GM12878 (cell line): Measurements from ENCODE around the gene SPAG7. TPM values are rescaled to one million over a fixed set of nuclear protein-coding genes. Genes with fewer than 3 reads are reported as not detected.

Experiments used
- ATF3 ChIP-seq: IDR thresholded peaks from 2 replicates; pipeline ENCODE4 v1.6.1; 2011; ENCODE audit warnings: low read depth, mild to moderate bottlenecking, low read length, moderate library complexity, borderline replicate concordance; ENCODE audit errors: extremely low read depth
- CREB1 ChIP-seq: IDR thresholded peaks from 2 replicates; pipeline ENCODE4 v1.6.1; 2012; ENCODE audit warnings: low read depth, mild to moderate bottlenecking, inconsistent platforms
- E2F8 ChIP-seq: fragments of 450-650 bp; IDR thresholded peaks from 2 replicates; pipeline ENCODE4 v1.6.1; 2018; ENCODE audit warnings: mild to moderate bottlenecking, low read depth, moderate library complexity; ENCODE audit not compliant: partially characterized antibody
- EED ChIP-seq: sonication (generic); IDR thresholded peaks from 2 replicates; pipeline ENCODE4 v1.6.1; 2016; ENCODE audit warnings: antibody characterized with exemption, low read depth
- FOS ChIP-seq: IDR thresholded peaks from 3 replicates; pipeline ENCODE4 v1.6.1; 2011; ENCODE audit warnings: borderline replicate concordance; ENCODE audit not compliant: insufficient read length; ENCODE audit errors: extremely low read depth
- HDAC6 ChIP-seq: fragments of 200-600 bp; sonication (generic); IDR thresholded peaks from one replicate; pipeline ENCODE4 v1.8.0; 2017; ENCODE audit warnings: antibody characterized with exemption; ENCODE audit not compliant: unreplicated experiment
- LARP7 ChIP-seq: fragments of 450-650 bp; IDR thresholded peaks from 2 replicates; pipeline ENCODE4 v1.6.1; 2017; ENCODE audit warnings: mild to moderate bottlenecking
- MEF2B ChIP-seq: fragments of 450-650 bp; IDR thresholded peaks from 2 replicates; pipeline ENCODE4 v1.6.1; 2018; ENCODE audit warnings: mild to moderate bottlenecking, moderate library complexity; ENCODE audit not compliant: partially characterized antibody, poor library complexity, severe bottlenecking
- MTA2 ChIP-seq: fragments of 450-650 bp; IDR thresholded peaks from 2 replicates; pipeline ENCODE4 v1.6.1; 2016; ENCODE audit warnings: low read depth, mild to moderate bottlenecking, moderate library complexity
- MXI1 ChIP-seq: fragments of 150-350 bp; IDR thresholded peaks from 2 replicates; pipeline ENCODE4 v1.6.1; 2011; ENCODE audit warnings: low read depth, mild to moderate bottlenecking, inconsistent platforms, low read length, improper control_type of control experiment
- NBN ChIP-seq: fragments of 450-650 bp; IDR thresholded peaks from 2 replicates; pipeline ENCODE4 v1.6.1; 2016
- NFIC ChIP-seq: IDR thresholded peaks from 2 replicates; pipeline ENCODE4 v1.6.1; 2012; ENCODE audit warnings: low read depth, mild to moderate bottlenecking, inconsistent platforms, low read length, moderate library complexity
- NFYA ChIP-seq: IDR thresholded peaks from 2 replicates; pipeline ENCODE4 v1.6.1; 2011; ENCODE audit warnings: low read depth, mild to moderate bottlenecking, low read length, improper control_type of control experiment, borderline replicate concordance
- NR2C2 ChIP-seq: IDR thresholded peaks from 2 replicates; pipeline ENCODE4 v1.6.1; 2011; ENCODE audit warnings: borderline replicate concordance, low read depth; ENCODE audit not compliant: control insufficient read depth, insufficient read length
- NR2F1 ChIP-seq: fragments of 450-650 bp; conservative IDR thresholded peaks from 2 replicates; pipeline ENCODE4 v1.6.1; 2017; ENCODE audit warnings: mild to moderate bottlenecking
- PAX5 ChIP-seq: IDR thresholded peaks from 2 replicates; pipeline ENCODE4 v1.6.1; 2011; ENCODE audit warnings: low read depth, low read length, borderline replicate concordance
- POLR2A ChIP-seq: IDR thresholded peaks from 2 replicates; pipeline ENCODE4 v1.6.1; 2011; ENCODE audit warnings: low read depth, mild to moderate bottlenecking, low read length
- SUZ12 ChIP-seq: fragments of 200-600 bp; sonication (generic); IDR thresholded peaks from one replicate; pipeline ENCODE4 v1.6.1; 2018; ENCODE audit warnings: antibody characterized with exemption, mild to moderate bottlenecking; ENCODE audit not compliant: unreplicated experiment
- TCF12 ChIP-seq: IDR thresholded peaks from 2 replicates; pipeline ENCODE4 v1.6.1; 2011; ENCODE audit warnings: low read depth, mild to moderate bottlenecking, low read length
- TCF3 ChIP-seq: IDR thresholded peaks from 2 replicates; pipeline ENCODE4 v1.6.1; 2012; ENCODE audit warnings: low read depth, mild to moderate bottlenecking, low read length, borderline replicate concordance; ENCODE audit not compliant: insufficient read depth
- ZBTB33 ChIP-seq: fragments of 450-650 bp; IDR thresholded peaks from 2 replicates; pipeline ENCODE4 v1.6.1; 2017; ENCODE audit warnings: mild to moderate bottlenecking
- polyA plus RNA-seq, 11 experiments: library from polyadenylated mRNA; depleted of rRNA in 4 of 11; unstranded in 6 of 11; stranded (reverse) in 5 of 11; fragments of >200 nt; fragmentation: Nextera tagmentation in 4 of 11; fragmentation: Illumina TruSeq in 1 of 11; extraction: Ambion mirVana in 4 of 11; extraction: Trizol in 1 of 11; gene quantifications; 1 replicate in 1 of 11; 2 replicates in 10 of 11; pipeline versions ENCODE4 v1.2.1 to v1.2.3, GENCODE V29; 2011 to 2016; ENCODE audit warnings: inconsistent platforms in 2 of 11, missing spikeins in 2 of 11, low read depth in 1 of 11
- total RNA-seq, 4 experiments: library from RNA; depleted of rRNA in 3 of 4; stranded (reverse); fragments of >200 nt in 3 of 4; fragmentation: Illumina TruSeq in 1 of 4; extraction: Trizol in 1 of 4; gene quantifications; 2 replicates each; pipeline versions ENCODE4 v1.2.1 to v1.2.3, GENCODE V29; 2013 to 2021
- TF ChIP-seq, protein P1 (sequence below): fragments of 450-650 bp; formaldehyde crosslinking; IDR thresholded peaks from 2 replicates; pipeline ENCODE4 v1.4.0; 2022; ENCODE audit warnings: mild to moderate bottlenecking, moderate library complexity

The SPAG7 gene
- total and polyA plus RNA-seq, 10 of the 15 experiments (the other 5 are each of a cell fraction or from before 2014, with no cell fraction given): 7.9 to 146 (median 88.7) TPM

DNA sequence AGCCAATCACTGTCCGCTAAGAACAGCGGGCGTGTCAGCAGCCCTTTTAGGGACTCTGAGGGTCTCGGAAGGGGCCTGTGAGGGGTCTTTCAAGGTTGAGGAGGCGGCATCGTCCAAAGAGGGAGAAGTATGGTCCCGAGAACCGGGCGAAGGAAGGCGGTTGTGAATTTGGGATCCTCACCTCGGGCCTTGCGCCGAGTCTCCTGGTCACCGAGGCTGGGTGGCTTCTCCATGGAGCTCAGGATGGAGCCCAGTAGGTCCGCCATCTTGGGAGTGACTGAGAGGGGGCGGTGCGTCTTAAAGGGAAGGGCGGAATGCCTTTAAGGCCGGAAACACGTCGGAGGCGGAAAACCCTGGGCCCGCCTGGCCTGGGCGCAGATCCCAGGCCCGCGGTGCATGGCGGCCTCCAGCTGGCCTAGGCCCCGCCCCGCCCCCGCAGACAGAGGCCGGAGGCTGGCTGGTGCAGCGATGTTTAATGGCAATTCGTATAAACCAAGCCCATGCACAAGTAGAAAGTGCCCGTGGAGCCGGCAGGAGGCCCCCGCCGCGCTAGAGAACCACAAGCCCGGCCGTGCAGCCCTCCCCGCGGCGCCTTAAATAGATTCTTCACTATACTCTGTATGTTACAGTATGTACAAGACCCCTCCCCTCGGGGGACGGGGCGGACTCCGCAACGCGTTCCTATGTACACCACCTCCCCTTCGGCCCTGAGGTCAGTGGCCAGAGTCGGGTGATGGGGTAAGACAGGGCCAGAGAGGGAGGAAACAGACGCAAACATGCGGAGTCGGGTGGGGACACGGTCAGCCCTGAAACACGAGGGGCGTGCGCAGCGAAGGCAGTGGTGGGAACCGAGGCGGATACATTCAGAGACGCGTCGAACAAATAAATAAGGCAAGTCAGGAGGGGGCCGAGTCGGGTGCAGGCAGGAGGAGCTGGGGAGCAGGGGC lies at the start of gene SPAG7 (continued):
- TF ChIP-seq ZBTB33 (no peak), NR2C2 (no peak), FOS (no peak), TCF3 (peak; percentile 81), MEF2B (peak; percentile 73), PAX5 (peak; percentile 70; the same call in 1 of the 2 replicates), SUZ12 (no peak), CREB1 (no peak; the same call in 1 of the 2 replicates), MTA2 (peak; percentile 36; the same call in 1 of the 2 replicates), NBN (peak; percentile 51; the same call in 1 of the 2 replicates), MXI1 (peak; percentile 73; the same call in 1 of the 2 replicates), ATF3 (no peak), EED (no peak), LARP7 (peak; percentile 72), POLR2A (peak; percentile 87), NFYA (no peak), HDAC6 (no peak), NFIC (no peak; the same call in 1 of the 2 replicates), TCF12 (peak; percentile 83; the same call in 1 of the 2 replicates), E2F8 (no peak), NR2F1 (peak; percentile 57)
- TF ChIP-seq, protein P1, sequence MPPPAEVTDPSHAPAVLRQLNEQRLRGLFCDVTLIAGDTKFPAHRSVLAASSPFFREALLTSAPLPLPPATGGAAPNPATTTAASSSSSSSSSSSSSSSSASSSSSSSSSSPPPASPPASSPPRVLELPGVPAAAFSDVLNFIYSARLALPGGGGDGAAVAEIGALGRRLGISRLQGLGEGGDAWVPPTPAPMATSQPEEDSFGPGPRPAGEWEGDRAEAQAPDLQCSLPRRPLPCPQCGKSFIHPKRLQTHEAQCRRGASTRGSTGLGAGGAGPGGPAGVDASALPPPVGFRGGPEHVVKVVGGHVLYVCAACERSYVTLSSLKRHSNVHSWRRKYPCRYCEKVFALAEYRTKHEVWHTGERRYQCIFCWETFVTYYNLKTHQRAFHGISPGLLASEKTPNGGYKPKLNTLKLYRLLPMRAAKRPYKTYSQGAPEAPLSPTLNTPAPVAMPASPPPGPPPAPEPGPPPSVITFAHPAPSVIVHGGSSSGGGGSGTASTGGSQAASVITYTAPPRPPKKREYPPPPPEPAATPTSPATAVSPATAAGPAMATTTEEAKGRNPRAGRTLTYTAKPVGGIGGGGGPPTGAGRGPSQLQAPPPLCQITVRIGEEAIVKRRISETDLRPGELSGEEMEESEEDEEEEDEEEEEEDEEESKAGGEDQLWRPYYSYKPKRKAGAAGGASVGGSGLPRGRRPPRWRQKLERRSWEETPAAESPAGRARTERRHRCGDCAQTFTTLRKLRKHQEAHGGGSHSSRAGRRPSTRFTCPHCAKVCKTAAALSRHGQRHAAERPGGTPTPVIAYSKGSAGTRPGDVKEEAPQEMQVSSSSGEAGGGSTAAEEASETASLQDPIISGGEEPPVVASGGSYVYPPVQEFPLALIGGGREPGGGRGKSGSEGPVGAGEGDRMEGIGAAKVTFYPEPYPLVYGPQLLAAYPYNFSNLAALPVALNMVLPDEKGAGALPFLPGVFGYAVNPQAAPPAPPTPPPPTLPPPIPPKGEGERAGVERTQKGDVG: no peak
